ENCODE measurements around the gene TMPRSS15. TPM values are rescaled to one million over a fixed set of nuclear protein-coding genes. Genes with fewer than 3 reads are reported as not detected.

The TMPRSS15 gene
- total and polyA plus RNA-seq, 12 donors: 0.06 TPM; not detected in 11

DNA sequence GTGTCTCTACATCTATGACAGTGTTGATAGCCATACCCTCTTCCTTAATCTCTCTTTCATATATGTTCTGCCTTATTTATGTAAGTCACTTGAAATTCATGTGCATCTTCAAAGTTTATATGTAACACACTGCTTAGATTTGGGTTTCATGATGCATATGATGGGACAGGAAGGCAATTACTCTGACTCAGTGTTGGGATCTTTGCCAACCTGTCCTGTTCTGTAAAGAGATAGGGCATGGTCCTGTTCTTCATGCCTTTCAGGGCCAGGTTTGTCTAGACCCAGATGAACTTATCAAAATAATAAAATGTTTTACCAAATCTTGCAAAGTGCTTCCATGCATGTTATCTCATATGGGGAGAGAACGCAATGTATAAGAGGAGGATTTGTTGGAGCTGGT lies 69.5 kb downstream of the TMPRSS15 start:
- no peaks in the 10 kb centered on the region for H3K9me3 ChIP-seq
- no peaks in the 10 kb centered on the region for H3K36me3 ChIP-seq
- no peak for DNase-seq
- intact Hi-C loops (cut with DNase I): no loop called here
- no peaks in the 10 kb centered on the region for H3K27me3 ChIP-seq
- H3K27ac ChIP-seq: no peak overlapping the region
- 92 to 98% methylated on average over 1 of the region's 1 CpG for WGBS, 2 donors
- H3K4me3 ChIP-seq: no peak overlapping the region
- no peaks in the 10 kb centered on the region for H3K4me1 ChIP-seq
- ATAC-seq: no peak
- TF ChIP-seq, protein P1, sequence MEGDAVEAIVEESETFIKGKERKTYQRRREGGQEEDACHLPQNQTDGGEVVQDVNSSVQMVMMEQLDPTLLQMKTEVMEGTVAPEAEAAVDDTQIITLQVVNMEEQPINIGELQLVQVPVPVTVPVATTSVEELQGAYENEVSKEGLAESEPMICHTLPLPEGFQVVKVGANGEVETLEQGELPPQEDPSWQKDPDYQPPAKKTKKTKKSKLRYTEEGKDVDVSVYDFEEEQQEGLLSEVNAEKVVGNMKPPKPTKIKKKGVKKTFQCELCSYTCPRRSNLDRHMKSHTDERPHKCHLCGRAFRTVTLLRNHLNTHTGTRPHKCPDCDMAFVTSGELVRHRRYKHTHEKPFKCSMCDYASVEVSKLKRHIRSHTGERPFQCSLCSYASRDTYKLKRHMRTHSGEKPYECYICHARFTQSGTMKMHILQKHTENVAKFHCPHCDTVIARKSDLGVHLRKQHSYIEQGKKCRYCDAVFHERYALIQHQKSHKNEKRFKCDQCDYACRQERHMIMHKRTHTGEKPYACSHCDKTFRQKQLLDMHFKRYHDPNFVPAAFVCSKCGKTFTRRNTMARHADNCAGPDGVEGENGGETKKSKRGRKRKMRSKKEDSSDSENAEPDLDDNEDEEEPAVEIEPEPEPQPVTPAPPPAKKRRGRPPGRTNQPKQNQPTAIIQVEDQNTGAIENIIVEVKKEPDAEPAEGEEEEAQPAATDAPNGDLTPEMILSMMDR (IDR thresholded peaks at IDR 0.05): no peak

- Histone ChIP-seq H3K27me3 (no peaks in the 10 kb centered on the region), H3K4me1 (no peaks in the 10 kb centered on the region), H3K9me3 (peaks cover 0 to 12% (median 0%) of the 10 kb centered on the region in 11 donors), H3K4me3 (no peak overlapping the region), H3K36me3 (no peaks in the 10 kb centered on the region), H3K27ac (no peak overlapping the region)
- ATAC-seq: no peak
- intact Hi-C loops (cut with DNase I): no loop called here
- DNase-seq: no peak
- TF ChIP-seq, protein P1 (IDR thresholded peaks at IDR 0.05): no peak
- 41 to 56% methylated on average over 3 of the region's 3 CpGs for WGBS, 2 donors
Observed at GRCh38 chr21:18318156-18318555, 85.4 kb downstream of the TMPRSS15 start.

- Histone ChIP-seq H3K9me3 (no peaks in the 10 kb centered on the region), H3K4me3 (no peak overlapping the region), H3K27me3 (peaks cover 0 to 4% (median 0%) of the 10 kb centered on the region in 7 donors), H3K27ac (no peak overlapping the region), H3K4me1 (no peaks in the 10 kb centered on the region), H3K36me3 (no peaks in the 10 kb centered on the region)
- TF ChIP-seq, protein P1 (IDR thresholded peaks at IDR 0.05): no peak
- intact Hi-C loops (cut with DNase I): loop anchor here in 1 of 10 donors (10.0 kb wide), 1 partner anchor 67 kb away; no protein-coding TSS in a partner anchor
- ATAC-seq: no peak
- no peak for DNase-seq
- 55 to 59% methylated on average over 1 of the region's 1 CpG for WGBS, 2 donors
Observed at GRCh38 chr21:18298228-18298627, 105.4 kb downstream of the TMPRSS15 start.

DNA sequence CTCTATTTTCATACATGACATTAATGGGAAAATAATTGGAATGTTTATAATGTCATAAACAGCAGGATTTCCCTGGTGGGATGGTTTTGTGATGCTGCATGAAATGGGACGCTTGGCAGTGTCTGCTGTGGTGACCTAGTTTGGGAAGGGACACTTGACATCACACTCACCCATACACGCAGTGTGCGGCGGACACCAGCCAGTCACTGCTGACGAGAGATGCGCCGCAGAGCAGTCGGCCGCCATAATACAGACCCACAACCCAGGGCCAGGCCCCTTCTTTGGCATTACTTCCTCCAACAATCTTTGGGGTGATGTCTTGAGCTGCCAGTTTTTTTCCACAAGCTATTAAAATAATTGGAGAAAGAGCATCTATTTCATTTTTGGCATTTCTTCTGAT lies 109.5 kb downstream of the TMPRSS15 start:
- TF ChIP-seq, protein P1 (IDR thresholded peaks at IDR 0.05): no peak
- H3K9me3 ChIP-seq: no peaks in the 10 kb centered on the region
- no peak overlapping the region for H3K4me3 ChIP-seq
- 78 to 84% methylated on average over 9 of the region's 9 CpGs for WGBS, 2 donors
- DNase-seq (no peak), ATAC-seq (no peak)
- peaks cover 0 to 11% (median 0%) of the 10 kb centered on the region in 7 donors for H3K27me3 ChIP-seq
- H3K4me1 ChIP-seq: no peaks in the 10 kb centered on the region
- H3K27ac ChIP-seq: no peak overlapping the region
- H3K36me3 ChIP-seq: no peaks in the 10 kb centered on the region
- intact Hi-C loops (cut with DNase I): loop anchor here in 1 of 10 donors (10.0 kb wide), 1 partner anchor 71 kb away; no protein-coding TSS in a partner anchor

Data from heart right ventricle (tissue), 16 donors.